Vagina (tissue), 2 donors: ENCODE data around the gene VWA2. TPM values are rescaled to one million over a fixed set of nuclear protein-coding genes. Genes with fewer than 3 reads are reported as not detected.

Experiments used
- DNase-seq, 2 donors: peaks; one replicate each; pipeline ENCODE4 v3.0.0-alpha.2; 2017; ENCODE audit errors: extremely low spot score in 2 of 2
- H3K27ac ChIP-seq: fragments of 200-600 bp; sonication (generic); one replicate; pipeline ENCODE4 v1.5.1; 2019
- H3K27me3 ChIP-seq: fragments of 200-600 bp; sonication (generic); one replicate; pipeline ENCODE4 v1.5.1; 2019
- H3K36me3 ChIP-seq, 2 donors: fragments of 200-600 bp; sonication (generic); one replicate each; pipeline ENCODE4 v1.5.1; 2017 to 2019
- H3K4me1 ChIP-seq: fragments of 200-600 bp; sonication (generic); one replicate; pipeline ENCODE4 v1.5.1; 2019
- H3K4me3 ChIP-seq, 2 donors: fragments of 200-600 bp; sonication (generic); 1 replicate in 1 of 2; 2 replicates in 1 of 2; pipeline ENCODE4 v1.5.1; 2016 to 2019
- H3K9me3 ChIP-seq: fragments of 200-600 bp; sonication (generic); one replicate; pipeline ENCODE4 v1.5.1; 2019
- CTCF ChIP-seq, 3 experiments: fragments of 450-650 bp in 2 of 3; fragments of 200-600 bp in 1 of 3; sonication (generic) in 1 of 3; IDR thresholded peaks; one replicate each; pipeline ENCODE4 v1.5.1; 2017 to 2019; ENCODE audit warnings: antibody characterized with exemption in 3 of 3, mild to moderate bottlenecking in 2 of 3, moderate library complexity in 2 of 3
- POLR2A ChIP-seq, 2 donors: fragments of 450-650 bp; IDR thresholded peaks; one replicate each; pipeline ENCODE4 v1.6.1; 2017; ENCODE audit warnings: antibody characterized with exemption in 2 of 2, mild to moderate bottlenecking in 2 of 2, moderate library complexity in 2 of 2
- POLR2AphosphoS5 ChIP-seq, 2 donors: sonication (generic); formaldehyde crosslinking; IDR thresholded peaks; one replicate each; pipeline ENCODE4 v1.9.0; 2017; ENCODE audit warnings: antibody characterized with exemption in 2 of 2, mild to moderate bottlenecking in 2 of 2, low read depth in 1 of 2; ENCODE audit not compliant: insufficient read depth in 1 of 2
- intact Hi-C: fragments of 100-400 bp; cut with DNase I; formaldehyde crosslinking; loops from one replicate; pipeline ENCODE4 v1.15.1; 2023
- total RNA-seq: library from RNA; depleted of rRNA; stranded (reverse); fragments of >200 nt; gene quantifications from one replicate; pipeline ENCODE4 v1.2.3, GENCODE V29; 2016

The VWA2 gene
- total RNA-seq, 1 donor from 2014 or later, result 2.9 TPM

DNA sequence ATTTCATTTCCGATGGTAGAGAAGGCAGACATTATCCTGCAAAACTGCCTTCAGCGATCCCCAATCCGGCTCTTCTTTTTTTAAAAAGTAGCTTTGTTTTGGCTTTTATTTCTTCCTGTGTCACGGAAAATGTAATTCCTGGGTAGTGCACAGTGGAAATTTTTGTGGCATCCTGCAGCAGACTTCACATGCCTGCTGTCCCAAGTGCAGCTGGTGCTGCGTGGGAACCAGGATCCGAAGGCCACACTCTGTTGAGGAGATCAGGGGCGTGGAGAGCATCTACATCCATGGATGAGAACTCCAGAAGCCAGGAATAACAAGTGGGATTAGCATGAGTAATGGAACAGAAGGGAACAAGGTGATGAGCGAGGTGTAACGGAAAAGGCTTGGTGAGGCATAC lies 4.6 kb downstream of the VWA2 start:
- Histone ChIP-seq H3K9me3 (no peaks in the 10 kb centered on the region), H3K27ac (no peak overlapping the region), H3K4me1 (peaks cover 14% of the 10 kb centered on the region), H3K36me3 (no peaks in the 10 kb centered on the region), H3K4me3 (no peak overlapping the region), H3K27me3 (no peaks in the 10 kb centered on the region)
- DNase-seq, result no peak
- intact Hi-C loops, result no loop called here
- no peak for TF ChIP-seq CTCF (IDR thresholded peaks at IDR 0.05)
- TF ChIP-seq POLR2A (IDR thresholded peaks at IDR 0.05), result no peak
- TF ChIP-seq POLR2AphosphoS5 (IDR thresholded peaks at IDR 0.05; ENCODE audit: insufficient read depth in 1 of 2, low read depth in 1 of 2), result no peak

- H3K4me3 ChIP-seq, result no peak overlapping the region
- intact Hi-C loops, result no loop called here
- H3K27ac ChIP-seq, result no peak overlapping the region
- H3K9me3 ChIP-seq, result no peaks in the 10 kb centered on the region
- H3K27me3 ChIP-seq, result no peaks in the 10 kb centered on the region
- DNase-seq, result no peak
- H3K4me1 ChIP-seq, result peaks cover 9% of the 10 kb centered on the region
- TF ChIP-seq CTCF (IDR thresholded peaks at IDR 0.05), result no peak
- TF ChIP-seq POLR2A (IDR thresholded peaks at IDR 0.05), result no peak
- TF ChIP-seq POLR2AphosphoS5 (IDR thresholded peaks at IDR 0.05; ENCODE audit: insufficient read depth in 1 of 2, low read depth in 1 of 2), result no peak
- H3K36me3 ChIP-seq, result no peaks in the 10 kb centered on the region
Measured at GRCh38 chr10:114244126-114244525, 5.1 kb downstream of the VWA2 start.

- H3K9me3 ChIP-seq, result no peaks in the 10 kb centered on the region
- intact Hi-C loops, result no loop called here
- no peak for DNase-seq
- H3K4me3 ChIP-seq, result no peak overlapping the region
- H3K4me1 ChIP-seq, result no peaks in the 10 kb centered on the region
- H3K36me3 ChIP-seq, result no peaks in the 10 kb centered on the region
- H3K27ac ChIP-seq, result no peak overlapping the region
- no peak for TF ChIP-seq POLR2A (IDR thresholded peaks at IDR 0.05)
- TF ChIP-seq CTCF (IDR thresholded peaks at IDR 0.05), result no peak
- no peak for TF ChIP-seq POLR2AphosphoS5 (IDR thresholded peaks at IDR 0.05; ENCODE audit: insufficient read depth in 1 of 2, low read depth in 1 of 2)
- H3K27me3 ChIP-seq, result no peaks in the 10 kb centered on the region
Measured at GRCh38 chr10:114245121-114245791, 6.2 kb downstream of the VWA2 start.

DNA sequence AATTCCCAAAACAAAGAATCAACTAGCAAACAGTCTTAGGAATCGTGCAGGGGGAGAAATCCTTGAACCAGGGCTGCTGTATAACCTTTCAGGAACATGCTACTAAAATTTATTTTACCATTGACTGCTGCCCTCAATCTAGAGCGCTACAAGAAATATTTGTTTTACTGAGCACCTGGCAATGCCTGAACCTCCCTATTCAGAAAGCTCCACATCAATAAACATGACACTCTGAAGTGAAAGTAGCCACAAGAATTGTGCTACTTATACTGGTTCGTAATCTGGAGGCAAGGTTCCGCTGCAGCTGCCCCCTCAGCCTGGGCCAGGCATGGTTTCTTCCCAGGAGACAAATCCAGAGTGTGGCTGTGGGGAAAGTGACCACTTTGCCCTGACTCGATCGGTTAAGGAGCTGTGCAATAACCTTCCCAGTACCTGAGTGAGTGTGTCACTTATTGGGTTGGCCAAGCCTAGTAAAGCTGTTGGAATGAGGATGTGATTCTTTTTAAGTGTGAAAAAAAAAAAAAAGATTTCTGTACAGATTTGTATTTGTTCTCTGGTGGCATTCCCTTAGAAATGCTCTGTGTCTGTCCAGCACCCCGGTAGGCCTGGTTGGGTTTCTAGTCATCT lies 7.7 kb downstream of the VWA2 start:
- no peak for TF ChIP-seq POLR2A (IDR thresholded peaks at IDR 0.05)
- TF ChIP-seq POLR2AphosphoS5 (IDR thresholded peaks at IDR 0.05; ENCODE audit: insufficient read depth in 1 of 2, low read depth in 1 of 2), result no peak
- no peak for TF ChIP-seq CTCF (IDR thresholded peaks at IDR 0.05)
- intact Hi-C loops, result no loop called here
- no peak overlapping the region for H3K27ac ChIP-seq

GRCh38 chr10:114250236-114250635 lies 11.2 kb downstream of the VWA2 start:
- Histone ChIP-seq H3K4me1 (no peaks in the 10 kb centered on the region), H3K36me3 (no peaks in the 10 kb centered on the region), H3K27me3 (no peaks in the 10 kb centered on the region), H3K4me3 (no peak overlapping the region), H3K27ac (no peak overlapping the region), H3K9me3 (no peaks in the 10 kb centered on the region)
- intact Hi-C loops, result no loop called here
- no peak for TF ChIP-seq POLR2A (IDR thresholded peaks at IDR 0.05)
- no peak for TF ChIP-seq CTCF (IDR thresholded peaks at IDR 0.05)
- TF ChIP-seq POLR2AphosphoS5 (IDR thresholded peaks at IDR 0.05; ENCODE audit: insufficient read depth in 1 of 2, low read depth in 1 of 2), result no peak
- DNase-seq, result no peak

More for the DNA sequence above, 7.7 kb downstream of the VWA2 start:
- Histone ChIP-seq H3K36me3 (no peaks in the 10 kb centered on the region), H3K9me3 (no peaks in the 10 kb centered on the region), H3K27me3 (no peaks in the 10 kb centered on the region), H3K4me3 (no peak overlapping the region), H3K4me1 (no peaks in the 10 kb centered on the region)
- DNase-seq, result no peak
